Activated gamma-delta T cell treated with anti-CD3 and anti-CD28 coated beads, Interleukin-2, amount 50 U/mL, for 16 hours (primary cell): ENCODE results near the gene KCNK7.
A peak's percentile ranks its signal among the peaks of the same experiment; 100 is the strongest.
"Not testable (repeated sequence)": the region's sequence is repeated elsewhere in the genome, so short reads cannot be mapped to it uniquely, and the experiment has no call there.

Experiments
- DNase-seq: peaks from one replicate; pipeline ENCODE4 v3.0.0-alpha.2; 2020; ENCODE audit warnings: low read depth

The KCNK7 gene

DNA sequence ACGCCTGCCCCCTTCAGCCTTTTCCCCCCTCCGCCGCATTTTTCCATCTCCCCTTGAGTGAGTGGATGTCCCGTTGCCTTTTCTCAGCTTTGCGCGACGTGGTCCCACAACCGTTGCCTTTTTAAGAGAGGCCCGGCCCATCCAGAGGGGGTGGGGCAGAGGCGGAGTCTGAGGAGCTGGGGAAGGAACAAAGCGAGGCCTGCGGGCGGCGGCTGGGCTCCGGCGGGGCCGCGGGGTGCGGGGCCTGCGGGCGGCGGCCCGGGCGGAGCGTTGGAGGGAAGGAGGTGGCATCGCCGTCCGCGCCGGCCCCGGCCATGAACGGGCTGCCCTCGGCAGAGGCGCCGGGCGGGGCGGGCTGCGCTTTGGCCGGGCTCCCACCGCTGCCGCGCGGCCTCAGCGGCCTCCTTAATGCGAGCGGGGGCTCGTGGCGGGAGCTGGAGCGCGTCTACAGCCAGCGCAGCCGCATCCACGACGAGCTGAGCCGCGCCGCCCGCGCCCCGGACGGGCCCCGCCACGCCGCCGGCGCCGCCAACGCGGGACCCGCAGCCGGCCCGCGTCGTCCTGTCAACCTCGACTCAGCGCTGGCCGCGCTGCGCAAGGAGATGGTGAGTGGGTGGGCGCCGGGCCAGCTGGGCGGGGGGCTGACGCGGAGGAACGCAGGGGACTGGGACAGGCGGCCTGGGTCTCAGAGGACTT lies 23.1 kb downstream of the KCNK7 start, which contains the start of gene FAM89B:
TSS of gene FAM89B (plus strand) at position 183 of the 696 bp plus-strand sequence. CDS start at position 315, 132 bp downstream.
- peak; percentile 75 for DNase-seq

DNA sequence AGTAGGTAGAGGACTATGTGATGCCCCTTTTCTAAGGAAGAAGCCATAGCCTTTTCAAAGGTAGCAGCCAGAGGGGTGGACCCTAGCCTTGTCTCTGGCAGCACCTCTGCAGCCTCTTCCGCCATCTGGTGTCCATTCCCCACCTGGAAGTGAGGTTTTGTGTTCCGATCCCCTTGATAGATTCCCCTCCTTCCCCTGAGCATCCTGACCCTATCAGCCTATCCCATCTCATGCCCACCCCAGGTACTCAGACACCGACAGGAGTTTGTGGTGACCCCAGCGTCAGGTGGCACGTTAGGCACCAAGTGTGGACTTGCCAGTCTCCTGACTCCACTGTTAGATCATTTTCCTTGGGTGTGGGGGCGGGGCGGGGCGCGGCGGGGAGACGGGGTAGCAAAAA lies 23.7 kb downstream of the KCNK7 start:
- DNase-seq, result no peak

DNA sequence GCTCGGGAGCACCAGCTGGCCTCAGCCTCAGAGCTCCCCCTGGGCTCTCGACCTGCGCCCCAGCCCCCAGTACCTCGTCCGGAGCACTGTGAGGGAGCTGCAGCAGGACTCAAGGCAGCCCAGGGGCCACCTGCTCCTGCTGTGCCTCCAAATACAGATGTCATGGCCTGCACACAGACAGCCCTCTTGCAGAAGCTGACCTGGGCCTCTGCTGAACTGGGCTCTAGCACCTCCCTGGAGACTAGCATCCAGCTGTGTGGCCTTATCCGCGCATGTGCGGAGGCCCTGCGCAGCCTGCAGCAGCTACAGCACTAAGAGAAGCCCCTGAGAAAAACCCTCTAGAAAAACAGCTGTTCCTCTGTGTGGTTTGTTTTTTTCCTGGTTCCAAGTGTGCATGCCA lies 24.2 kb downstream of the KCNK7 start:
- no peak for DNase-seq

DNA sequence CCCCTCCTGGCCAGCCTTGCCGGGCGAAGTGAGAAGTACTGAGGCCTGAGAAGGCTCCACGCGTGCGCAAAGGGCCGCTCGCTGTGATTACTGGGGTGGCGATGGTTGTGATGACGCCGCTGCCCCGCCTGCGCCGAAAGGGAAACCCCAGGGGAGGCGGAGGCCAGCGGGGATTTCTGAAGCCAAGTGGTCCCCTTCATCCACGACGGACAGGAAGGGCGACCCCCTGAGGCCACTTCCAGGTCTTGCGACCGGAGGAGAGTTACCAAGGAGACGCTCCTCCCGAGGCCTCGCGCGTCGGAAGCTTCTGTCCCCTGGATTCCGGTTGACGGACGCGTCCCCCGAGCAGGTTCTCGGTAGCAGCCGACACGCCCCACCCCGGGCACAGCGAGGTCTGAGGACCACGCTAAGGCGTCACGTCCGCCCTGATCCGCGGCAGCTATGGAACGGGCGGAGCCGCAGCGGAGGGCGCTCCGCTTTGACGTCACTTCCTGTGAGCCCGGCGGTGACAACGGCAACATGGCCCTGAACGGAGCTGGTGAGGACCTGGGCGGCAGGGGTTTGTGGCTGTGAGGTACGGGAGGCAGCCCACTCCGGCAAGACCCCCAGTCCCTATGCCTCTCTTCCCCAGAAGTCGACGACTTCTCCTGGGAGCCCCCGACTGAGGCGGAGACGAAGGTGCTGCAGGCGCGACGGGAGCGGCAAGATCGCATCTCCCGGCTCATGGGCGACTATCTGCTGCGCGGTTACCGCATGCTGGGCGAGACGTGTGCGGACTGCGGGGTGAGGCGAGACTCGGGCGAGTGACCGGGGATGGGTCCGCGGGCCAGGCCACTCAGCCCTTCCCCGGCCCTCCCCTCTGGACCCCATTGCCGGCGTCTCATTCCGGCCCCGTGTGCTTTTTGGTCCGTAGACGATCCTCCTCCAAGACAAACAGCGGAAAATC lies 25.4 kb downstream of the KCNK7 start, which contains the start of gene ZNRD2:
TSS of gene ZNRD2 (plus strand) at position 505 of the 946 bp plus-strand sequence. CDS start at position 520, 15 bp downstream.
- DNase-seq, result peak; percentile 97

DNA sequence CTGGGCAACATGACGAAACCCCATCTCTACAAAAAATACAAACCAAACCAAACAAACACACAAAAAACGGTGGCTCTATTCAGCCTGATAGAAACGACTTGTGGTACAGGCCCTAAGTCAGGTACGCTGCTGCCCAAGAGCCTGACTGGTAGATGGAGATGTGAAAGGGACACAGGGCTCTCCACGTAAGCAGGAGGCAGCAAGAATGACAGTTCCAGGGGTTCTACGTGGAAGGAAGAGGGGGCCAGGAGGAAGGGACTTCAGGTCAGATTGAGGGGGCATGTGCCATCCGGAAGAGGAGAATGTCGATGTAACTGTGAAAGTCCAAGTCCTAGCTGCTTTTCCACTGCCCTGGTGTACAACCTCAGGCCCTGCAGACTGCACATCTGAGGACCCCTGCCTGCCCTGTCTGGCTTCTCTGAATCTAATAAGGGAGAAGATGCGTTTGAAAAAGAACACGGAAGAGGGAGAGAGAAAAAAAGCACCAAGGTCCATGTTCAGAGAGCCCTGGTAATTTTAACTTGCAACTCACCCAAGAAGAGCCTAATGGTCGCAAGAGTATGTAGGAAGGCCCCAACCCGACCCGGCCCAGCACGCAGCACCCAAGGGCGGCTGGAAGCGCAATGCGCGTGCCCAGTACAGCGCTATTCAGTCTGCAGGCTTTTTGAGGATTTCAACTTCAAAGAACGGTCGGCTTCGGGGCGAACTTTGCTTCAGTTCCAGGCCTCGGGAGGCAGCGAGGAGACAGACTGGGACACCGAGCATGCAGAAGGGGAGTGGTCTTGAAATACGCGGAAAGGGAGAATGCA lies 26.2 kb downstream of the KCNK7 start:
- no peak for DNase-seq

DNA sequence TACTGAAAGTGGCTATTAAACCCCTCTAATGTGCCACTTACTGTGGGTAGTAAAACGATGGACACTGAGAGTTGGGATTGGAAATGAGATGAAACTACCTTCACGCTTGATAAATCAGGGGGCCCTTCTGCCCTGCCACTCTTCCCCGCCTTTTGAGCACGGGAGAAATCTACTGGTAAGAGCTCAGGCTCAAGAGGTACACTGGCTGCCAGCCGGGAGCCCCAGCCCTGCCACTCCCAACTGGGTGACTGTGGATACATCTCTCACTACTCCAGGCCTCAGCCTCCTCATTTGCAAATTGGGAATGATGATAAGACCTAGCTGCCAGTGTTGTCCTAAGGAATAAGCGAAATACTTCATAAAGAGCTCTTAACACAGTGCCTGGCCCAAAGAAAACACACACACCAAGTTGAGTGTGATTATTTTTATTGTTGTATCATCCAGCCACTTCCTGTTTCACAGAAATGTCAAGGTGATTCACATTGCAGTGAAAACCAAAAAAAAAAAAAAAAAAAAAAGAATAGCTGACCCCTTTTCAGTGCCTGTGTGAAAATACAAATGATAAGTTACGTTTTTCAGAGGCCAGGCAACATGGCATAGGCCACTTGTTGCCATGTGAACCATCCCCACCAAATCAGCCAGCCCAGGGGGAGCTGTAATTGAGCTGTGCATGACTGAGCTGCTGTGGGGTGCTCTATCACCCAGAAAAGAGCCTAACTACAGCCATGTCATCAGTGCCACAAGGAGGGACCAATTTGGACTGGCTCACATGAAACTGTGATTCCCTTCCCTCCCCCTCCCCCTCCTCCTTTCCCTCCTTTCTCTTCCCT lies 29.8 kb downstream of the KCNK7 start:
- no peak for DNase-seq

DNA sequence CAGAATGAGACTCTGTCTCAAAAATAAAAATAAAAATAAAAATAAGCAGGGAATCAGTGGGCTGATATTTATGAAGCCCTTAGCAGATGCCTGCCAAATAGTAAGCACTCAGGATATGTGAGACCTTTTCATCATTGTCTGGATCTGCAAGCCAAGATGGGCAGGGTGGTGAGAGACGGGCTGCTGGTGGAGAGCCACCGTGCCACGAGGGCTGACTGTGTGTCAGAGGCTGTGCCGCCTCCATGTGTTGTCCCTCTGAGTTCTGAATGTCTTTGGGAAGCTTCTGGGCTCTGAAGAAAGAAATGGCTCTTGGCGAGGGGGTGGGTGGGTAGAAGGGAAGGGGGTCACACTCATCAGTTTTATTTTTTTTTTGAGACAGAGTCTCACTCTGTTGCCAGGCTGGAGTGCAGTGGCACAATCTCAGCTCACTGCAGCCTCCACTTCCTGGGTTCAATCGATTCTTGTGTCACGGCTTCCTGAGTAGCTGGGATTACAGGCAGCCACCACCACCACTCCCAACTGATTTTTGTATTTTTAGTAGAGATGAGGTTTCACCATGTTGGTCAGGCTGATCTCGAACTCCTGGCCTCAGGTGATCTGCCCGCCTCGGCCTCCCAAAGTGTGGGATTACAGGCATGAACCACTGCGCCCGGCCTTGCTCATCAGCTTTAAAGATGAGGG lies 30.6 kb downstream of the KCNK7 start:
- not testable (repeated sequence) for DNase-seq

DNA sequence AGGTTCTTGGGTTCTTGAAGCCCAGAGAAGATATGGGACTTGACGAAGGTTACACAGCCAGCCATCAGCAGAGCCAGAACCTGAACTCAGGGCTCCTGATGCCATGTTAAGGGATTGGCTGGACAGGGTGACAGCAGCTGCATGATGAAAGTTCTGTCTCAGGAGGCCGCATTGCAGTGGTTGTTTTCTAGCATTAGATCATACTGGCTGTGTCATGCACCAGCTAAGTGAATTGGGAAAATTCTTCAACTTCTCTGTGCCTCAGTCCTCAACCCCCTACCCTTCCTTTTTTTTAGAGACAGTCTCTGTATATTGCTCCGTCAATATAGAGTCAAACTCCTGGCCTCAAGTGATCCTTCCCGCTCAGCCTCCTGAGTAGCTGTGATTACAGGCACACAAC lies 32.0 kb downstream of the KCNK7 start:
- DNase-seq, result no peak

DNA sequence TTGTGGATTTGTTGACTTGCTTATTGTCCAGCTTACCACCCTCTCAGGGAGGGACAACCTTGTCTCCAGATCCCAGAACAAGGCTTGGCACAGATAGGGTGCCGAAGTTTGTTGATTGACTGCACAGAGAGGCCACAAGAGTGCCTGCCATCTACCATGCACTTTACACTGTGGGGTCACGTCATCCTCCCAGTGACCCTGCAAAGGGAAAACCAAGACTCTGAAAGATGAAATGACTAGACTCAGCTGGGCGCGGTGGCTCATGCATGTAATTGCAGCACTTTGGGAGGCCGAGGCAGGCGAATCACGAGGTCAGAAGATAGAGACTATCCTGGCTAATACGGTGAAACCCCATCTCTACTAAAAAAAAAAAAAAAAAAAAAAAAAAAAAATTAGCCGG lies 32.8 kb downstream of the KCNK7 start:
- DNase-seq, result no peak

DNA sequence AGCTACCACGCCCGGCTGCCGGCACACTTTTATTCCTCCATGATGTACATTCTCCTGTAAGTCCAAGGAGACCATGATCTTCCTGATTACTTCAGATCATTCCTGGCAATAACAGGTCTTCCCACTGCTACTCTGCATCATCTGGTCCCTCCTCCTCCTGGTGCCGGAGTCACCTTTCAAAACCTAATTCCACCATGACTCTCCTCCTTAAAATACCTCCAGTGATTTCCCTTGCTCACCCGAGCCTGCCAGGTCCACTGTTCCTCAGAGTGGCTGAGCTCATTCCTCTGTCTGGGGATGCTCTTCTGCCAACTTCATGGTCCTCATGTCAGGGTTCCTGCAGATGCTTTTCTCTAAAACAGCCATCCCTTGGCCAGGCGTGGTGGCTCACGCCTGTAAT lies 33.6 kb downstream of the KCNK7 start:
- DNase-seq, result no peak

DNA sequence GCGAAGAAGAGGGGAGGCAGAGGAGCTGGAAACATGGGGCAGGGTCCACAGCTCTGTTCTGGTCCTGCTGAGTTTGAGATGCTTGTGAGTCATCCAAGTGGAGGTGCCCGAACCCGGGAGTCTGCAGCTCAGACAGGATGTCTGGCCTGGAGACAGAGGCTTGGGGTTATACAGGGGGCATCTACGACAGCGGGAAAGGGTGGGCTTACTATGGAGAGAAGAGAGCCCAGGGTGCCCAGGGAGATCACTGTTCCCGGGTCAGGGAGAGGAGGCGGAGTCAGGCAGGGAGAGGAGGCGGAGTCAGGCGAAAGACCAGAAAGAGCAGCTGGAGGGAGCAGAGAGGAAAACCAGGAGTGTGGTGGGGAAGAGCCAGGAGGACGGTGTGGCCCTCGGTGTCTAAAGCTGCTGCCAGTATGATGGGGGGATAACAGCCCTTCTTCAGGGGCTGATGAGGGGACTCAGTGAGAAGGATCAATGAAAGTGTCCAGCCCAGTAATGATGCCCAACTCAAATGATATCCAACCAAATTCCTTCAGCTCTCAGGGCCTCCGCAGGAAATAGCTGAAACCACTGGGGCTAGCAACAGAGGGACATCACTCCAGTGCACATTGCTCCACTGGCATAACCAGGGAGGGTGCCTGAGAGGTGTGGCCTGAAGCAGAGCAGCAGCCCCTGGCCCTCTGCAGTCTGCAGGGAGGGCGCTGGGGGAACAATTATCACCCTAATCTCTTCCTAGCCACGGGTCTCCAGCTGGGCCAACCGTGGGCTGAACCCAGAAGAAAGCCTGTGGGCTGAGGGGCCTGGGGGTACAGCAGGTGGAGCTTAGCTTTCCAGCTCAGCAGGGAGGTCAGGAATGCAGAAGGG lies 34.8 kb downstream of the KCNK7 start:
- no peak for DNase-seq

DNA sequence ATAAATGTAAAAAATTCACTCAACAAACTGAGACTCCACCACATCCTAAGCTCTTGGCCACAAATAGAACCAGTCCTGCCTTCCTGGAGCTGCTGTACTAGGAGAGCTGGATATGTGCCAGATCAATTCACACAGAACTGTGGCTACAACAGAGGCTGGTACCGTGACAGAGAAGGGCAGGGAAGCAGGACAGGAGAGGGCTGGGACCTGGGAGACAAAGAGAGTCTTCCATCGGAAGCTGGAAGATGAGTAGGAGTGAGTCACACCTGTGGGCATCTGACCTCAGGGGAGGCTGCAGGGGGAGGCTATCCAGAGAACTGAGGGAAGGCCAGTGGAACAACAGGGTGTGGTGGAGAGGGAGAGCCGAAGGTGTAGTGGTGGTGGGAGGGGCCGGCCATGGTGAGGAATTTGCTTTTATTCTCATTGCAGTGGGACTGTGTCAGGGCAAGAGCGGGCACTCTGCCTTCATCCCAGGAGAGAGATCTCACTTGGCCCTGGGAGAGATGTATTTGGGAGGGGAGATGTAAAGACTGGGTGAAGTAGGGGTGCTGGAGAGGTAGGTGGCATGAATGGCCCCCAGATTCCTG lies 35.6 kb downstream of the KCNK7 start:
- no peak for DNase-seq

DNA sequence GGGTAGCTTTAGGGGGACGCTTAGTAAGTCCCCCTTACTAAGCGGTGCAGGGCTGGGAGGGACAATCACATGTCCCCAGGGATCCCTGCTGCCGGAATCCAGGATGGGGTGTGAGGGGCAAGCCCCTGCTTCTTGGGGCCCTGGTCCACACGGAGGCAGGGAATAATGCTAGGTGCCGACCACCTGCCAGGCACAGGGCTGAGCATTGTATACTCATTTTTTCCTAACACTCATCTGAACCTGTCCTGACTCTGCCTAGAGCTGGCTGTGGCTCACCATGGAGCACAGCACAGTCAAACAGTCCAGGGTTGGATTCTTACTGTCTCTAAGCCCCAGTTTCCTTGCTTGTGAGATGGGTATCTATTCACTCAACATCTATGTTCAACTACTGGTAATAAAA lies 36.1 kb downstream of the KCNK7 start:
- no peak for DNase-seq

DNA sequence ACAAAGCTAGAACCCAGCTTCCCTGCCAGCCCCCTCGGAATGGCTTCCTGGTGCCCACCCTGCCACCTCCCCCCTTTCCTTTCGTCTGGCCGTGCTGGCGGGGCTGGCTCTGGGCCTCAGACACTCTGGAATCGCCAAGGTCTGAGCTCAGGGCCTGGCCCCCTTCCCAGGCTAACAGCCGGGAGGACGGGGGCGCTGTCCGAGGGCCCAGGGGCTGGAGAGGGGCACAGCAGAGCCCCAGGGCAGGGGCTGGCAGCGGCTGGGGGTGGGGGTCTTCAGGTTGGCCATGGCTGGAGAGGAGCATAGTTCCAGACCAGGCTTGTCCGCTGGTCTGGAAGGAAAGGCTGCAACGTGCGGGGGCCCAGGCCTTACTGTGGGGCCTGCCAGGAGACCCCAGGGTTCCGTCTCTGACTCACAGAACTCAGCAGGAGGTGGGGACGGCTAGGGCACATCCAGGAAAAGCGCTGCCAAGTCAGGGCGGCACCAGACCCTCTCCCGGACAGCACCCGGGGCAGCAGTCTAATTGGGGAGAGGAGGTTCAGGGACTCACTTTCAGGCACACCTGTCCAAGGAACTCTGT lies 36.6 kb downstream of the KCNK7 start:
- DNase-seq, result no peak

DNA sequence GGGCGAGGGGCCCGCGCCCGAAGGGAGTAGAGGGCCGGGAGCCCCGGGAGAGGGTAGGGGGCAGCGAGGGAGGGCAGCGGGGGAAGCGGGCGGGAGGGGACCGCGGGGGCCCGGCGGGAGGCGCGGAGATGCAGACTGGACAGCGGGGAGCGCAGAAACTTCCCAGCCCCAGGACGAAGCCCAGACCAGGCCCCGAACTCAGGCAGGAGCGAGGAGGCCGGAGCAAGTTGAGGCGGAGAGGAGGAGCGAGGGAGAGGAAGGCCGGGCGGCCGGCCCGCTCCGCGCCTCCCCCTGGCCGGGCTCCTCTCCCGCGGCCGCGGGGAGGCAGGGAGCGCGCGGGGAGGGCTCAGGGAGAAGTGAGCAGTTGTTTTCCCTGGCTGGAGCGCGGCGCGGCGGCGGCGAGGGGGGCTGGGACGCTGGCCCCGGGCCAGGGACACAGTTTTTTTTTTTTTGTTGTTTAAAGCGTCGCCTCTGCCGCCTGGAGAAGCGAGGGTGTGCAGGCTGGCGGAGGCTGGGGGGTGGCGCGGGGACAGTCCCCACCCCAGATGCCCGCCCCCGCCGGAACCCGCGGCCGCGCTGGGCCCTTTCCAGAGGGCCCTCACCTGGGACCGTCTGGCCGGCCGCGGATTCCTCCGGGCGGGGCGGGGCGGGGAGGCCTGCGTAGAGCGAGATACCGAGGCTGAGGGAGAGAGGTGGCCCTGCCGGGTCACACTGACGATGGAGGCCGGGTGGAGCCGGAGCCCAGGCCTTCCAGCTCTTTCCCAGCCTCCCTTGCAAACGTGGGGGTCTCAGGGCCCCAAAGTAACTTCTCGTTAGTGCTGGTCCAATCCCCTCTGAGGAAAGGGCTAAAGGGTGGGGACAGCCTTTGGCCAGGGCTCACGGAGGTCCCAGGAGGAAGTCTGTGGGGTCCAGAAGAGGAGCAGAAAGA lies 37.3 kb downstream of the KCNK7 start, which contains the start of gene LTBP3:
TSS of gene LTBP3 (minus strand) at position 358 of the 928 bp plus-strand sequence. CDS start 400 bp downstream, outside the sequence.
- DNase-seq, result no peak

DNA sequence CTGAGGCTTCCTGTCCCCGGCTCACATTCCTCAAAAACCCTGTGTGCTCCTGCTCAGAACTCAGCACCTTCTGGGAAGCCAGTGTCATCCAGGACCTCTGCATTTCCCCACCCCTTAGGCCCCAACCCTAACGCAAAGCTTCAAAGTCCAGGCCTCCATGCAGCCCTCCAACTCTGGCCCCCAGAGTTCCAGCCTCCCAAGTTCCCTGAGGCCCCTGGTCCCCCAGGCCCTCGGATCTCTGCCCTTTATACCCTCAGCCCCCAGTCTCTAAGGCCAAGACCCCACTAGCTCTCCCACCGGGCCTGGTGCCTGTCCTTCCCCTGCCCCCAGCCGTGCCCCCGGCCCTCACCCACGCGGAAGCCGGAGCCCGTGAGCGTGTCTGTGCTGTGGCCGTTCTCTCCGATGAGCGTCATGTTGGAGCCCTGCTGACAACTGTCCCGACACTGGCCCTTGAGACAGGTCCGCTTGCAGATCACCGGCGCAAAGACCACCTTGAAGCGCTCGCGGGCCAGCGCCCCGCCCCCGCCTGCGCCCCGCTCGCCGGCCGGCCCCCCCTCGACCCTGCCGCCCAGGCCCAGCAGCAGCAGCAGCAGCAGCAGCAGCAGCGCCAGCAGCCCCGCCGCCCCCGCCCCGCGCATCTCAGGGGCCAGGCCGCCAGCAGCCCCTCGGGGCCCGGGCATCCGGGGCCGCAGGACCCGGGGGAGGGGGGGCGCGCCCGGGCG lies 38.2 kb downstream of the KCNK7 start:
- DNase-seq, result no peak
